ENCODE results near the gene GAS5.
A peak's percentile ranks its signal among the peaks of the same experiment; 100 is the strongest.
"Not testable (repeated sequence)": the region's sequence is repeated elsewhere in the genome, so short reads cannot be mapped to it uniquely, and the experiment has no call there.

GAS5 gene

DNA sequence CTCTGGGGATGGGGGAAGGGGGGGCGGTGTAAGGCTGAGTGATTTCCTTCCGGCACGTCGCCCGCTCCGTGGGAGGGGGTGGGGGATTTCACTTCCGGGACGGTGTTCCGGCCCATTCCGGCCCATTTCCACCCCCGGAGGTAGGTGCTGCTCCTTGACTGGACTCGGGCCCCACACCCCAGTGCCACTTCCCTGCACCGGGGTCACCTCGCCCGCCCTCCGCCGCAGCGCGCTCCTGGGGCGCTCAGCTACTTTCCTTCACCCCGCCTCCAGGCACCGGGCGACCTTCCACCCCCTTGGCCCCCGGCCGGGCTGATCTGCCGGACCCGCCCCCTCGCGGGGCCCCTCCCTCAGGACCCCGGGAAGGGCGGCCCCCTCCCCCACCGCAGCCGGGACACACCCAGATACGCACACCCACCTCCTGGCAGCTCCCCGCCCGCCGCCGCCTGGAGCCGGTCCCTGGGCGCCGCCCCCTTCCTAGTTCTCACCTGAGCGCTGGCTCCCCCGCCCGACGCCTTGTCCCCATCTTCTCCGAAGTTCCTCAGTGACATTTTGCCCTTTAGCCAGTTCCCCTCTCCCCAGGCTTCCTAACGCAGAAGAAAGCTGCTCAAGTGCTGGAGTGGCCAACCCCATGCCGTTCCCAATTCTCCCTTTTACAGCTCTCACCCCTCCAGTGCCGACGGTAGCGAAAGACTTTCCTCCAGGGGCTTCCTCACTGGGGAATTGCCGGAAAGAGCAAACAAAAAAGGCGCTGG lies 654 bp upstream of the GAS5 start, which contains the start of gene ZBTB37:
TSS of gene ZBTB37 (plus strand) at position 115 of the 755 bp plus-strand sequence. CDS start 1,846 bp downstream, outside the sequence.
- DNase-seq: no peak

GRCh38 chr1:173867141-173867752 lies 542 bp downstream of the GAS5 start:
- DNase-seq: no peak

GRCh38 chr1:173866413-173867115 lies 1.2 kb downstream of the GAS5 start:
- no peak for DNase-seq

DNA sequence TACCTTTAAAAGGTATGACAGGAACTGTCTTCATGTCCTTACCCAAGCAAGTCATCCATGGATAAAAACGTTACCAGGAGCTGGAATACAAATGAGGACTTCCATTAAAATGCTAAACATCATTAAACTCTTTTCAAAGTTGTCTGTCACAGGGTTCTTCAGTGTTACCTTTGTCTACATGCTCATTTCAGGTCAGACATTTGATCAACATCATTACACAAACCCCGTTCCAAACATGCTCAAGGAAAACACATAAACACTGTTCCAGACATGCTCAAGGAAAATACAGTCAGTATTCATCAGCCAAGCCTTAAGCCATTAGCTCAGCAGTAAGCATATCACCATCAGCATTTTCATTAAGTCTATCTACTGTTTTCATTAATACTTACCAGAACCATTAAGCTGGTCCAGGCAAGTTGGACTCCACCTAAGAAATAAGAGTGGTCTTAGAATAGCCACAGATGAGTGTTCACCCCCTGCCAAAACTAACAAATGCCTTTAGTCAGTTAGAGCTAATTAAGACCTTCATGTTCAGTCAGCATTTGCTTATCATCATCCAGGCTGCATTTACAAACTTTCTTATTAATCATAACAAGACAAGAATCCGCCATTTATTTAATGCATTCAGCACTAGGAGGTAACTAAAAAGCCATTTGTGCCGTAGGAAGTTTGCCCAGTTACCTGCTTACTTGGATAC lies 2.2 kb downstream of the GAS5 start:
- no peak for DNase-seq

DNA sequence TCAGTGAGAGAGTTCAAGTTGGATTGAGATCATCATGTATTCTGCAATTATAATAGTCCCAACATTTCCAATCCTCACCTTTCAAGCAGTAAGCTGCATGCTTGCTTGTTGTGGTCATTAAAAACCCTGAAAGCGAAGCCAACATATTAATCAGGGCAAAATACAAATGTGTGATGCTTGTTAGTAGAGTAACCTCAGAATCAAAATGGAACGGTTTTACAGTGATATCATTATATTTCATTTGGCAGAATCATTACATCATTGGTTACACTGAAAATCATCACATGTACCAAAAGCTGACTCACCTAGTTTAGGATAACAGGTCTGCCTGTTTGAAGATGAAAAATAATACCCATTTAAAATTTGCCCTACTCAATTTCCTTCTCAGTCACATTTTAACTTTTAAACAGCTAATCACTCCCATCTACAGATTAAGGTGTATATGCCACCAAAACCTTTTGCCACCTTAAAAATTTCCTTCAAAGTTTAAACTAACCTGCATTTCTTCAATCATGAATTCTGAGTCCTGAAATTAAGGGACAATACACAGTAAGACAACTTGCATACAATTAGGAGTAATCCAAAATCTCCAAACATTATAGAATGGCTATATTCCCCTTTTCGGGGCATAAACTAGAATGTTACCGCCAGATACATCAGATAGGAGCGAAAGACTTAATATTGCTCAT lies 3.5 kb downstream of the GAS5 start:
- no peak for DNase-seq

- no peak for DNase-seq
Measured at GRCh38 chr1:173863224-173864161, 4.3 kb downstream of the GAS5 start.

- DNase-seq: no peak
Measured at GRCh38 chr1:173862769-173863223, 5.0 kb downstream of the GAS5 start.

GRCh38 chr1:173862146-173862768 lies 5.5 kb downstream of the GAS5 start:
- DNase-seq: not testable (repeated sequence)

DNA sequence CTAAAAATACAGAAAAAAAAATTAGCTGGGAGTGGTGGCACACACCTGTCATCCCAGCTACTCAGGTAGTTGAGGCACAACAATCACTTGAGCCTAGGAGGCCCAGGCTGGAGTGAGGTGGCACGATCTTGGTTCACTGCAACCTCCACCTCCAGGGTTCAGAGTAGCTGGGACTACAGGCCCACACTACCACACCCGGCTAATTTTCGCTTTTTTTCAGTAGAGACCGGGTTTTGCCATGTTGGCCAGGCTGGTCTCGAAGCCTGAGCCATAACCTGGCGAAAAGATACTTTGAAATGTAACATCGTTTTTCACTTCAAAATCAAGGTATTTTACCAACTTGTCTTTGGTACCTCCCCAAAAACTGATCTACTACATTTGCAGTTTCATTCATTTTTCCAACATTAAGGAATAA lies 6.1 kb downstream of the GAS5 start:
- no peak for DNase-seq

- DNase-seq: no peak
Measured at GRCh38 chr1:173860065-173860464, 7.7 kb downstream of the GAS5 start.

DNA sequence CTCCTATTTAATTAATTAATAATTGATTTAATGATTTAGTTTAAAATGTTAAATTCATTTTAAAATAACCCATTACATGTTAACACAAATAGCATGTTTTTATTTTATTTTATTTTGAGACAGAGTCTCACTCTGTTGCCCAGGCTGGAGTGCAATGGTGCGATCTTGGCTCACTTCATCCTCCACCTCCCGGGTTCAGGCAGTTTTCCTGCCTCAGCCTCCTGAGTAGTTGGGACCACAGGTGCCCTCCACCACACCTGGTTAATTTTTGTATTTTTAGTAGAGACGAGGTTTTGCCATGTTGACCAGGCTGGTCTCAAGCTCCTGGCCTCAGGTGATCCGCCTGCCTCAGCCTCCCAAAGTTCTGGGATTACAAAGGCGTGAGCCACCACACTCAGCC lies 8.2 kb downstream of the GAS5 start:
- DNase-seq: not testable (repeated sequence)

GRCh38 chr1:173857363-173857917 lies 10.3 kb downstream of the GAS5 start:
- no peak for DNase-seq

- DNase-seq: no peak
Measured at GRCh38 chr1:173856903-173857302, 10.9 kb downstream of the GAS5 start.

DNA sequence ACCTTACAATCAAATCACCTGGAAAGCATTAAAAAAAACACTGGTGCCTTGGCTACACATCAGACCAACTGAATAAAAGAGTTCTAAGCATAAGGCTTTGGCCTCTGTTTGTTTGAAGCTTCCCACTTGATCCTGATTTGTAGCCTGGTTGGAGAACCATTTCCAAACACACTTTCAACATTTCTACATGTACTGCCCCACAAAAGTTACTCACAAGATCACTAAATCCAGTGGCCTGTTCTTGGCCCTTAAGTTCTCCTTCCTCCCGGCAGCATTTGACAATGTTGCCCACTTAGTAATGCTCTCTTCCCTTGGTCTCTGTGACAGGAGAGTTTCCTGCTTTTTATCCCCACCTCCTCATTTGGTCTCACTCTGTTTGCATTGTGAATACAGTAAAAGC lies 11.8 kb downstream of the GAS5 start:
- DNase-seq: no peak

- no peak for DNase-seq
Measured at GRCh38 chr1:173853074-173853473, 14.7 kb downstream of the GAS5 start.

DNA sequence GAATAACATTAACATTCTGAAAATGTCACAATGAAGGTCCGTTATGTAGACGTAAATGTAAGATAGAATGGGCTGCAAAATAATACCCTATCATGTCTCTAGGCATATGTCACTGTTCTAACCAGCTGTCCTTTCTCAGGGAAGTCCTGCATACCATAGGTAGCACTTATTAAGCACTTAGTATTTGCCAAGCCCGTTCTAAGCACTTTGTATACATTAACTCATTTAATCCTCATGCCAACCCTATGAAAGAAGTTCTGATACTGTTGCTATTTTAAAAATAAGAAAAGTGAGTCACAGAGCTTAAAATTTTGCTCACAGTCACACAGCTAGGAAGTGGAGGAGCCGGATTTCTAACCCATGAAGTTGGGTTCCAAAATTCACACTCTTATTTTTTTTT lies 15.7 kb downstream of the GAS5 start:
- no peak for DNase-seq

GRCh38 chr1:173832748-173833147 lies 35.0 kb downstream of the GAS5 start:
- DNase-seq: no peak

DNA sequence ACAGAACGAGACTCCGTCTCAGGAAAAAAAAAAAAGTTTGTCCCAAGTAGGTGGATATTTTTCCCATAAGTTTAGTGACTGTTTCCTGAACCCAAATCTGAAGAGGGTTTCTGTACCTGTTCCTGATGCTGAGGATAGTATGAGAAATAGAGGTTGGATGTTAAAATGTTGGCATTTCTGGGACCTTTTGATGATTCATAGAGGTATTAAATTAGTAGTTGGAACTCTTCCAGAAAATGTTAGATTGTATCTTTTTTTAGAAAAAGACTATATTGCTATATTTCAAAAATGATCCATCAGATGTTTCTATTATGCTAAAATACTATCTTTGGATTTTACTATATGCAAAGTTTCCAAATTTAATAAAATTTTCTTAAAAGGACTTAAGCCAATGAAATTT lies 40.2 kb downstream of the GAS5 start:
- DNase-seq: no peak

DNA sequence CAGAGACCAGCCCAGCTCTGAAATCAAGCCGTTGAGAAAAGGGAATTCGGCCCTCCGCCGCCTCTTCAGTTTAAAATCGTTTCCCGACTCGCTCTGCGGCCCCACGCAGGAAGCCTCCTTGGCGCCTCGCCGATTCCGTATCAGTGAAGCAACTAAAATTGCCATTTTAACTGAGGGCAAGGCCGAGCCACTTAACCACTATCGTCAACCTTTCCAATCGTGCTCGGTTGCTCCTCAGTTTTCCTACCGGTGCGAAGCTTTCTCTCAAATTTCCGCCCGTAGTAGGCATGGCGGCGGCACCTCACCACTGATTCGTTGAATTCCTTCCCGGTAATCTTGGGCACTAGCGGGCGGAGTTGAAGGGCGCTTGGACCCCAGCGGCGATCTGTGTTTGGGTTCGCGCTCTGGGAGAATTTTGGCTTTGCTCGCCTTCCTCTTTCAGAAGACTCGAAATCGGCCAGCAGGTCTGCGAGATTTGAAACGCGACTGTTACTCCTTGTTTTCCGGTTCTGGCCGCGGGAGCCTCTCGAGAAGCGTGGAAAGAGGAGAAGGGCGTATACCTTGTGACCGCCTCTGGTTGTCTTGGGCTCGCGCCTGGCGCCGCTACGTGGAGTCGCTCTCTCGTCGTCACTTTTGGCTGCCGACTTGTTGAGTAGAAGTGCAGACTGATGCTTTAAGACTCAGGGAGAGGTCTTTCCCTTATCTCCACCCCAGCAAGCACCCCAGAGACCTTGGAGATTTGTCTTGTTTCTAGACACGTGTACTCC lies 43.3 kb downstream of the GAS5 start, which contains the start of the genes CENPL and DARS2:
TSS of gene CENPL (minus strand) at position 569 of the 767 bp plus-strand sequence. CDS start 13,584 bp downstream, outside the sequence.
TSS of gene DARS2 (plus strand) at position 359 of the 767 bp plus-strand sequence. CDS start 557 bp downstream, outside the sequence.
- DNase-seq: peak; percentile 100

Measured in GOT3 (cell line).